Skeletal muscle satellite cell (primary cell): ENCODE measurements around the gene CUL7.
"Not testable (repeated sequence)": the region's sequence is repeated elsewhere in the genome, so short reads cannot be mapped to it uniquely, and the experiment has no call there.

Source experiments
- H3K27me3 ChIP-seq: 2 replicates; pipeline ENCODE4 v1.7.0; 2013; ENCODE audit warnings: low read length; ENCODE audit not compliant: control insufficient read depth, insufficient read depth
- H3K36me3 ChIP-seq: 2 replicates; pipeline ENCODE4 v1.7.0; 2013; ENCODE audit warnings: mild to moderate bottlenecking, control low read depth, low read length; ENCODE audit not compliant: insufficient read depth
- H3K4me1 ChIP-seq: 2 replicates; pipeline ENCODE4 v1.7.0; 2013; ENCODE audit warnings: low read length; ENCODE audit not compliant: control insufficient read depth, insufficient read depth
- H3K4me2 ChIP-seq: 2 replicates; pipeline ENCODE4 v1.7.0; 2013; ENCODE audit warnings: mild to moderate bottlenecking, low read length
- H3K4me3 ChIP-seq: 2 replicates; pipeline ENCODE4 v1.7.0; 2013; ENCODE audit warnings: low read length
- H3K9ac ChIP-seq: 2 replicates; pipeline ENCODE4 v1.7.0; 2013; ENCODE audit warnings: mild to moderate bottlenecking, low read depth, low read length, moderate library complexity
- H3K9me3 ChIP-seq: replicated peaks from 2 replicates; pipeline ENCODE4 v1.7.0; 2013; ENCODE audit warnings: mild to moderate bottlenecking, control low read depth, low read length

Gene CUL7

DNA sequence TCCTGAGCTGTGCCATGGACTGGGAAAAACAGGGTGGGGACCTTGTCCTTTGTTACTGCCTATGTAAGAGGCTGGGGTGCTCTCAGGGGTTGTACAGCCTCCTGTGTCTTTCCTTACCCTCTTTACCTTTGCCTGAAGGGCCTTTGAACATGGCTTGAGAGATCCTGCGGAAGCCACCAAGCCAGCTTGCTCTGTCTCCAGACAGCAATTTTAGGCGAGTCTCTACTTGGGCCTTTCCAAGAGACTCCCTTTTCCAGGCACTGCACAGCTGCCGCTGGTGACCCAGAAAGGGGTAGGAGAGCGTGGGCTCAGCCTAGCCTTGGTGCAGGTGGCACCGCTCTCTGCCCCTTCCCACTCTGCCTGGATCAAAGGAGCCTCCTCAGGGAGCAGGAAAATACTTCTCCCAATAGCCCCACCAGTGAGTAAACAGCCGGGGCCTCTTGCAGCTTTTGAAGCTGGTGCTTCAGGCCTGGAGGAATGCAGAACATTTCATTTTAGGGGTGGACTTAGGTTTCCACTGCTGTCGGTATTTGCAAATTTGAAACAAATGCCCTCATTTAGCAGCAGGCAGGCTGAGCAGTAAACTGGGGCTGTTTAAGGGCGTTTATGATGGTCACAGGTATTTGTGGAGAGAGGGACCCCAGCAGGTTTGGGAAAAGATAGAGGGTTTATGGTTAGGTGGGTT, 36.4 kb upstream of the CUL7 start:
- Histone ChIP-seq H3K9ac (peak overlapping the region; percentile 16), H3K4me3 (no peak overlapping the region), H3K4me2 (peak overlapping the region; percentile 49), H3K9me3 (no peaks in the 10 kb centered on the region), H3K36me3 (no peaks in the 10 kb centered on the region), H3K4me1 (peaks cover 31% of the 10 kb centered on the region), H3K27me3 (no peaks in the 10 kb centered on the region)

DNA sequence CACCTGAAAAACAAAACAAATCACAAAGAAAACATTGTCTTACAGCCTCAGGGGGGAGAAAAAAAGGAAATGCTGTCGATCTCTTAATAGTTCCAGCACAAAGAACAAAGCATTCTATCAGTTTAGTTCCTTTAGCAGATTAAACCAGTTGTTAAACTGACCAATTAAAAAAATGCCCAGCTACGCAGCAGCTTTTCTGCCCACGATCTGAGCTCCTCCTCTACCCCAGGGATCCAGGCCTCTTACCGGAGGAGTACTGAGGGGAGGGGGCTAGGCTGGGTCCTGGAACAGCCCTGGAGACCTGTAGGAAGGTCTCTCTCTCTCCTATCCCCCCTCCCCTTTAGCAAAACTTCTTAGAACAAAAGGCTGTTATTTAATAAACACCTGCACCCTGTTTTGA, 35.8 kb upstream of the CUL7 start:
- Histone ChIP-seq H3K4me1 (peaks cover 31% of the 10 kb centered on the region), H3K9me3 (no peaks in the 10 kb centered on the region), H3K36me3 (no peaks in the 10 kb centered on the region), H3K4me2 (no peak overlapping the region), H3K4me3 (no peak overlapping the region), H3K9ac (no peak overlapping the region), H3K27me3 (no peaks in the 10 kb centered on the region)

DNA sequence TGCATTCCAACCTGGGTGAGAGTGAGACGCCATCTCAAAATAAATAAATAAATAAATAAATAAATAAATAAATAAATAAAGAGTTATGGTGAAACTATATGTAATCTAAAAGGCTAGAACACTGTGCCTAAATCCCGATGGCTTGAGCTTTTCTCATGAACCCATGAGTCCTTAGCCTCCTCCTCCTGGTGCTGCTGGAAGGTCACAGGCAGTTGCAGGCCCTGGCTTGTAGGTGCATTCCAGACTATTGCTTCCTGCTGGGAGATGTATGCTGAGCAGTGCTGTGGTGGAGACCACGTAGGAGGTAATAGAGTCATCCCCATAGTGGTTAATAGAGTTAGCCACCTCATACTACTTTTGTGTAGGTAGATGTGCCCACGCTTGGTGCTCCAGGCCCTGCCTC, 35.0 kb upstream of the CUL7 start:
- H3K36me3 ChIP-seq, result no peaks in the 10 kb centered on the region
- no peak overlapping the region for H3K4me2 ChIP-seq
- H3K9ac ChIP-seq, result no peak overlapping the region
- H3K4me1 ChIP-seq, result peaks cover 27% of the 10 kb centered on the region
- H3K27me3 ChIP-seq, result no peaks in the 10 kb centered on the region
- no peaks in the 10 kb centered on the region for H3K9me3 ChIP-seq
- H3K4me3 ChIP-seq, result no peak overlapping the region

DNA sequence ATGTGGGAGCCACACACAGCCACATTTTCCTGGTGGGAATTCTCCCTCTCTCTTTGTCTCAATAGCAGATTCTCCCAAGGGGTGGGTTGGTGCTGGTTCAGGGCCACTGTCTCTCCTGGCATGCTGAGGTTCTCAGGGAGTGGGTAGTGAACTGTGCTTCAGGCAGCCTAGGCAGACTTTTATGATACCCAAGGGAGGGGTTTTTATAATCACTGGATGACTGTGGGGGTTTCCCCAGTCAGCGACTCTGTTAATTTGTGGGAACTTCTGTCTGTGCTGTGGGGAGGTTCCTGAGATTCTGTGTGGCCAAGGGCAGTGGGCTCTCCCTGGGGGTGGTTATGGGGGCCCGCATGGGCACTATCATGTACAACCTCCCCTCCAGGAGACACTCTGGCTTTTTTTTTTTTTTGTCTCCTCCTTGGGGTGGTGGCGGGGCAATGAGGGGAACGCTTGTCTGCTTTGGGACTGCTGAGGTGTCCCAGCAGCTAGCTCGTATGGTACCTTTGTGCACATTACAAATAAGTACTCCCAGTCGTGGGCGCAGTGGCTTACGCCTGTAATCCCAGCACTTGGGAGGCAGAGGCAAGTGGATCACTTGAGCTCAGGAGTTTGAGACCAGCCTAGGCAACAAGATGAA, 32.5 kb upstream of the CUL7 start:
- Histone ChIP-seq H3K27me3 (no peaks in the 10 kb centered on the region), H3K9me3 (no peaks in the 10 kb centered on the region), H3K4me1 (peaks cover 23% of the 10 kb centered on the region)

DNA sequence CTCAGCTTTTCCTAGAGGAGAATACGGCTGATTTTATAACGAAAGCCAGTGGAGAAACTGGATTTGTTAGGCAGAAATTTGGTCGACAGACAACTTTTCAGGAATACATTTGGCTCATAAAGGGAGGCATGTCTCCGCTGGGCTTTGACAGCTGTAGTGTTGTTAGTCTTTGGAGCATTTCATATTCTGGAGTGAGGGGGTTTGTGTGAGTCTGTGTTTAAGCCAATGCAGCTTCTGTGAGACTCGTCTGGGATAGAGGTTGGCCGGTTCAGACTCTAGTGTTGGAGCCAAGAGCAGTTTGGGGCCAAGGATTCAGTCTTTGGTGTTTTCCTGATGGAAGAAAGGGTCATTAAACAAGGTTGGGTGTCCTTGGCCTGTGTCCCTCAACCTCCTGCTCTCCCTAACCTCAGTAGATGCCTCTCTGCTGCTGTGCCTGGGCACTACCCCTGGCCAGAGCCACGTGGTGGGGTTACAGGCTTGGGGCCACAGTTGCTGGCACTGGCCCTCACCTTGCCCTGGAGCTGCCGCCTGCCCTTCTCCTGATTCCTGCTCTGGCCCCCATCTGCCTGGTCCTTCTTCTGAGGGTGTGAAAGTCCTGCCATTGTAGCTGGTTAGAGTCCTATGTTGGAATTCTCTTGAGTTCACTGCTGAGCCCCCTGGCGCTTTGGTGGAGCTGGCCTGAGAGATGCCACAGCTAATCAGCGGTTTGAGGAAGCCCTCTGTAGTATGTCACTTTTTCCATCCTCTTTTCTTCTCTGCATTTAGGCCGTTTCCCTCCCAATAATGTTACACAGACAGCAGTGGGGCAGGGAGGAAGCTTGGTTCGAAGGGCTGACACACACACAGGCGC, 29.4 kb upstream of the CUL7 start:
- Histone ChIP-seq H3K36me3 (no peaks in the 10 kb centered on the region), H3K9ac (no peak overlapping the region), H3K4me2 (no peak overlapping the region), H3K9me3 (no peaks in the 10 kb centered on the region), H3K4me1 (peaks cover 9% of the 10 kb centered on the region), H3K27me3 (no peaks in the 10 kb centered on the region), H3K4me3 (no peak overlapping the region)

More for the DNA sequence above, 32.5 kb upstream of the CUL7 start:
- Histone ChIP-seq H3K4me3 (no peak overlapping the region), H3K36me3 (no peaks in the 10 kb centered on the region), H3K4me2 (no peak overlapping the region), H3K9ac (no peak overlapping the region)

DNA sequence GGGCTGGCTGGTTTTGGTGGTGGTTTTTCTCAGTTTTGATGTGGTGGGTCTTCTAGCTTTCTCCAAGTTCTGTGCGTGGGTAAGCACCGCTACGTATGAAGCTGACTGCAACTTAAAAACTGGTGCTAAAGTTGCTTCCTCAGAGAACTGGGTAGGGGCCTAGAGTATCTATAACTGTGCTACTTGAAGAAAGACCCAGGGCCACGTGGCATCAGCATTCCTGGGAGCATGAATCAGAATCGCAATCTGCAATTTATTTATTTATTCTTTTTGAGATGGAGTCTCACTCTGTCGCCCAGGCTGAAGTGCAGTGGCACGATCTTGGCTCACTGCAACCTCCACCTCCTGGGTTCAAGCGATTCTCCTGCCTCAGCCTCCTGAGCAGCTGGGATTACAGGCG, 28.3 kb upstream of the CUL7 start:
- H3K4me3 ChIP-seq, H3K9me3 ChIP-seq, H3K27me3 ChIP-seq, H3K4me2 ChIP-seq, H3K9ac ChIP-seq, H3K36me3 ChIP-seq: not testable (repeated sequence)
- H3K4me1 ChIP-seq, result peaks cover 17% of the 10 kb centered on the region

DNA sequence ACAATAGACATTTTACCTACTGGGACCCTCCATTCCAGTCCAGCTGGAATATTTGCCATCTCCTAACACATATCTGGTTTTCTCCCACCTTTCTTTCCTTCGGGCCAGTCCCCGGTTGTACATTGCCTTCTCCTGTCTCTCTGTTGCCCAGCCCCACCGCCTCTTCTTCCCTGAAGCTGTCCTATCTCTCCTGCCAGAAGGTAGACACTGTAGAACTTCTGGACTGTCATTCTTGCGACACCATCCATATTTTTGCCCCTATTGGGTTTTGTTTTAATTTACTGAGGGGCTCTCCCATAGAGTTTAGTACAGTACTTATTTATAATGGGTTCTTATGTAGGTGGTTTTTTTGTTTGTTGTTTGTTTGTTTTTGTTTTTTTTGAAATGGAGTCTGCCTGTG, 27.4 kb upstream of the CUL7 start:
- Histone ChIP-seq H3K9ac (no peak overlapping the region), H3K4me3 (no peak overlapping the region), H3K4me1 (peaks cover 16% of the 10 kb centered on the region), H3K36me3 (no peaks in the 10 kb centered on the region), H3K4me2 (no peak overlapping the region), H3K27me3 (no peaks in the 10 kb centered on the region), H3K9me3 (no peaks in the 10 kb centered on the region)

DNA sequence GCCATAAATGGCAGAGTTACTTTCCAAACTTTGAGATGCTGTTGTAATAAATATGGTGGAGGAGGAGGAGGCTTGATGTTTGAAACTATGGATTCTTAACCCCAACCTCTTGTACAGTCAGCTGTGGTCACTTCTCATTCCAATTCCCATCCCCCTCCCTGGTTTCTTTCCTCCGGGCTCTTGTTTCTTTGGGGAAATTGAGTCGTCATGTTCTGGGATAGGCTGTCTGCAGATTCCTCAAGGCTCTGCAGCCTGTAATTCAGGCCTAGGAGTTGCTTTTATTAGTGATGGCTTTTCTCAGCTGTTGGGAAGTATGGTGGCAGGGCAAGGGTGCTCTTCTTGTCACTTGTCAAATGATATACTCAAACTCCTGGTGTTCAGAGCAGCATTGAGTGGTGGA, 25.0 kb upstream of the CUL7 start:
- Histone ChIP-seq H3K27me3 (no peaks in the 10 kb centered on the region), H3K4me1 (peaks cover 23% of the 10 kb centered on the region), H3K4me2 (no peak overlapping the region), H3K36me3 (no peaks in the 10 kb centered on the region), H3K9me3 (no peaks in the 10 kb centered on the region), H3K4me3 (no peak overlapping the region), H3K9ac (no peak overlapping the region)

DNA sequence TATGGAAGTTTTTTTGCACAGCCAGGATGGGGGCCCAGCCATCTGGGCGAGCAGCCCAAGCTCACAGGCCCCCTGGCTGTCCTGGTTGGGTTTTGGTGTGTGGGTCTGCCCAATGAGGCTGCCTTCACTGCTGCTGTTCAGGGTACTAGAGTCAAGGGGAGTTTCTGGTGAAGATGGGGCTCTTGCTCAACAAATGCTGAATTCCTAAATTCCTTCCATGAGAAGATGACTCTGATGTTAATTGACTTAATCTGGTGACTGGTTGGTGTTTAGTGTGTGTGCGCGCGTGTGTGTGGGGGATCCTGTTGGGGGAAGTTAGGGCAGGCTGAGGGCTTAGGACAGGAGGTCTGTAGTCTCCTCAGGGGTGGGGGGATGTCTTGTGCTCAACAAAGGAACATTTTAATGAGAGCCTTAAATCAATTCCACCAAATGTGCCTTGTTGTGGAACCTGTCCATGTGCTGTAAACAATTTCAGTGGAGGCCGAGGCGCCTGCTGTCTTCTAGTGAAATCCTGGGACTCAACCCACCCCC, 24.4 kb upstream of the CUL7 start:
- no peaks in the 10 kb centered on the region for H3K36me3 ChIP-seq
- peak overlapping the region; percentile 96 for H3K4me2 ChIP-seq
- H3K4me3 ChIP-seq, result peak overlapping the region; percentile 98
- H3K4me1 ChIP-seq, result peaks cover 23% of the 10 kb centered on the region
- no peaks in the 10 kb centered on the region for H3K27me3 ChIP-seq
- H3K9me3 ChIP-seq, result no peaks in the 10 kb centered on the region
- peak overlapping the region; percentile 96 for H3K9ac ChIP-seq

DNA sequence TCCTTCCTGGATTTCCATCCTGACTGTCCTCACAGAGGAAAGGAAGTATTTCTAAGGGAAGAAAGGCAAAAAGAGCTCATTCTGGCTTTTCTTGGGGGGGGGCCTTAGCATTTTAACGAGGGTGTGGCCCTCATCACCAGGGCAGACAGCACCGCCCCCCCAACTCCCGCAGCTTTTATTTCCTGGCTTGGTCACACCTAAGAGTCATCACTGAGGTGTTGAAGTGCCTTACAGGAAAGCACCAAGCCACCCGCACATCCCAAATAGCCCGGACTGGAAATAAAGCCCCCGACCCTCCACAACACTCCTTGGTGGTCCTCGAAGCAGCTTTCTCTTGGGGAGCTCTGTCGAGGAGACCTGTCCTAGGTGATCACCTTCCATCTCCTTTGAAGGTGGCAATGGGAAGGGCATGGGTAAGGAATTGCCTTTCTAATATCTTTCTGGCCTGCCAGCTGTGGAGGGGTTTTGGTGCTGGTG, 23.7 kb upstream of the CUL7 start:
- peak overlapping the region; percentile 96 for H3K4me2 ChIP-seq
- H3K27me3 ChIP-seq, result no peaks in the 10 kb centered on the region
- peaks cover 23% of the 10 kb centered on the region for H3K4me1 ChIP-seq
- H3K9ac ChIP-seq, result peak overlapping the region; percentile 96
- H3K4me3 ChIP-seq, result peak overlapping the region; percentile 98
- no peaks in the 10 kb centered on the region for H3K9me3 ChIP-seq
- peaks cover 3% of the 10 kb centered on the region for H3K36me3 ChIP-seq
